ENCODE data around the gene TRIM25. TPM values are rescaled to one million over a fixed set of nuclear protein-coding genes. Genes with fewer than 3 reads are reported as not detected.
A peak's percentile ranks its signal among the peaks of the same experiment; 100 is the strongest.

TRIM25 gene
- polyA plus RNA-seq, 3 donors from 2014 or later = 3.8 to 10.7 (median 4.7) TPM

- H3K27ac Mint-ChIP-seq = peak overlapping the region in 1 of 6 donors; percentile 42
Measured at GRCh38 chr17:56936697-56937322, 23.0 kb upstream of the TRIM25 start.

GRCh38 chr17:56935461-56935860 lies 21.6 kb upstream of the TRIM25 start:
- no peaks in the 10 kb centered on the region for H3K27me3 Mint-ChIP-seq (ENCODE audit: low read depth in 3 of 3)
- peaks cover 24 to 39% (median 29%) of the 10 kb centered on the region in 3 donors for H3K36me3 Mint-ChIP-seq
- H3K4me3 Mint-ChIP-seq = no peak overlapping the region
- H3K4me1 Mint-ChIP-seq = peaks cover 2 to 13% of the 10 kb centered on the region in 2 donors
- no peak overlapping the region for H3K27ac Mint-ChIP-seq
- no peak for DNase-seq
- H3K9me3 Mint-ChIP-seq = no peaks in the 10 kb centered on the region

More at GRCh38 chr17:56936697-56937322, 23.0 kb upstream of the TRIM25 start:
- H3K36me3 Mint-ChIP-seq = peaks cover 30 to 43% (median 35%) of the 10 kb centered on the region in 3 donors
- peaks cover 2 to 13% of the 10 kb centered on the region in 2 donors for H3K4me1 Mint-ChIP-seq
- no peaks in the 10 kb centered on the region for H3K27me3 Mint-ChIP-seq (ENCODE audit: low read depth in 3 of 3)
- H3K9me3 Mint-ChIP-seq = no peaks in the 10 kb centered on the region
- H3K4me3 Mint-ChIP-seq = no peak overlapping the region
- no peak for DNase-seq

- peak; percentile 36 to 62 (median 59) for DNase-seq
- Mint-ChIP-seq H3K27ac (peak overlapping the region in 5 of 6 donors; percentile 4 to 76 (median 51)), H3K4me1 (peaks cover 2 to 13% of the 10 kb centered on the region in 2 donors), H3K36me3 (peaks cover 20 to 33% (median 29%) of the 10 kb centered on the region in 3 donors), H3K27me3 (ENCODE audit: low read depth in 3 of 3) (no peaks in the 10 kb centered on the region), H3K9me3 (no peaks in the 10 kb centered on the region), H3K4me3 (peak overlapping the region in 2 of 5 donors; percentile 29 to 30)
Measured at GRCh38 chr17:56934280-56934679, 20.4 kb upstream of the TRIM25 start.

GRCh38 chr17:56933868-56934267 lies 20.0 kb upstream of the TRIM25 start:
- Mint-ChIP-seq H3K4me1 (peaks cover 2 to 13% of the 10 kb centered on the region in 2 donors), H3K36me3 (peaks cover 20 to 30% (median 29%) of the 10 kb centered on the region in 3 donors), H3K27ac (peak overlapping the region in 4 of 6 donors; percentile 6 to 76 (median 63)), H3K4me3 (peak overlapping the region in 2 of 5 donors; percentile 7 to 30), H3K27me3 (ENCODE audit: low read depth in 3 of 3) (no peaks in the 10 kb centered on the region), H3K9me3 (no peaks in the 10 kb centered on the region)
- DNase-seq = no peak

GRCh38 chr17:56933151-56933745 lies 19.4 kb upstream of the TRIM25 start:
- H3K36me3 Mint-ChIP-seq = peaks cover 14 to 26% (median 23%) of the 10 kb centered on the region in 3 donors
- peaks cover 2 to 13% of the 10 kb centered on the region in 2 donors for H3K4me1 Mint-ChIP-seq
- DNase-seq = no peak
- H3K27ac Mint-ChIP-seq = peak overlapping the region in 2 of 6 donors; percentile 45 to 76
- no peaks in the 10 kb centered on the region for H3K9me3 Mint-ChIP-seq
- no peaks in the 10 kb centered on the region for H3K27me3 Mint-ChIP-seq (ENCODE audit: low read depth in 3 of 3)
- no peak overlapping the region for H3K4me3 Mint-ChIP-seq

- Mint-ChIP-seq H3K4me3 (no peak overlapping the region), H3K4me1 (peaks cover 2 to 13% of the 10 kb centered on the region in 2 donors), H3K27ac (no peak overlapping the region), H3K36me3 (peaks cover 0 to 14% (median 9%) of the 10 kb centered on the region in 3 donors), H3K9me3 (no peaks in the 10 kb centered on the region), H3K27me3 (ENCODE audit: low read depth in 3 of 3) (no peaks in the 10 kb centered on the region)
- no peak for DNase-seq
Measured at GRCh38 chr17:56930739-56931337, 17.0 kb upstream of the TRIM25 start.

- Mint-ChIP-seq H3K9me3 (no peaks in the 10 kb centered on the region), H3K27ac (no peak overlapping the region), H3K4me1 (peaks cover under 1 to 9% of the 10 kb centered on the region in 2 donors), H3K4me3 (no peak overlapping the region), H3K27me3 (ENCODE audit: low read depth in 3 of 3) (no peaks in the 10 kb centered on the region), H3K36me3 (peaks cover 0 to 14% (median 8%) of the 10 kb centered on the region in 3 donors)
- DNase-seq = no peak
Measured at GRCh38 chr17:56929362-56929969, 15.6 kb upstream of the TRIM25 start.

- Mint-ChIP-seq H3K36me3 (peaks cover 0 to 10% (median 2%) of the 10 kb centered on the region in 3 donors), H3K27me3 (ENCODE audit: low read depth in 3 of 3) (peaks cover 0 to 2% (median 0%) of the 10 kb centered on the region in 3 donors), H3K4me3 (no peak overlapping the region), H3K27ac (no peak overlapping the region), H3K4me1 (peaks cover 0 to under 1% of the 10 kb centered on the region in 2 donors), H3K9me3 (no peaks in the 10 kb centered on the region)
- no peak for DNase-seq
Measured at GRCh38 chr17:56928586-56928985, 14.7 kb upstream of the TRIM25 start.

- Mint-ChIP-seq H3K4me3 (no peak overlapping the region), H3K9me3 (no peaks in the 10 kb centered on the region), H3K27ac (no peak overlapping the region), H3K36me3 (peaks cover 0 to 10% (median 2%) of the 10 kb centered on the region in 3 donors), H3K27me3 (ENCODE audit: low read depth in 3 of 3) (peaks cover 0 to 3% (median 0%) of the 10 kb centered on the region in 3 donors), H3K4me1 (no peaks in the 10 kb centered on the region)
- DNase-seq = no peak
Measured at GRCh38 chr17:56926704-56927103, 12.9 kb upstream of the TRIM25 start.

- Mint-ChIP-seq H3K36me3 (peaks cover 0 to 10% (median 2%) of the 10 kb centered on the region in 3 donors), H3K4me1 (no peaks in the 10 kb centered on the region), H3K4me3 (no peak overlapping the region), H3K9me3 (no peaks in the 10 kb centered on the region), H3K27me3 (ENCODE audit: low read depth in 3 of 3) (peaks cover 0 to 3% (median 0%) of the 10 kb centered on the region in 3 donors), H3K27ac (no peak overlapping the region)
- no peak for DNase-seq
Measured at GRCh38 chr17:56926270-56926669, 12.4 kb upstream of the TRIM25 start.

GRCh38 chr17:56925088-56925487 lies 11.2 kb upstream of the TRIM25 start:
- H3K27me3 Mint-ChIP-seq (ENCODE audit: low read depth in 3 of 3) = peaks cover 0 to 3% (median 0%) of the 10 kb centered on the region in 3 donors
- no peaks in the 10 kb centered on the region for H3K4me1 Mint-ChIP-seq
- no peak overlapping the region for H3K27ac Mint-ChIP-seq
- no peak overlapping the region for H3K4me3 Mint-ChIP-seq
- no peaks in the 10 kb centered on the region for H3K9me3 Mint-ChIP-seq
- H3K36me3 Mint-ChIP-seq = peaks cover 0 to 10% (median 0%) of the 10 kb centered on the region in 3 donors
- no peak for DNase-seq

- H3K9me3 Mint-ChIP-seq = peaks cover 0 to 9% (median 0%) of the 10 kb centered on the region in 6 donors
- H3K4me3 Mint-ChIP-seq = no peak overlapping the region
- DNase-seq = no peak
- peaks cover 0 to 4% (median 0%) of the 10 kb centered on the region in 3 donors for H3K36me3 Mint-ChIP-seq
- peaks cover 8% of the 10 kb centered on the region in 2 donors for H3K4me1 Mint-ChIP-seq
- H3K27me3 Mint-ChIP-seq (ENCODE audit: low read depth in 3 of 3) = peaks cover 0 to 5% (median 2%) of the 10 kb centered on the region in 3 donors
- no peak overlapping the region for H3K27ac Mint-ChIP-seq
Measured at GRCh38 chr17:56919717-56920116, 5.9 kb upstream of the TRIM25 start.

GRCh38 chr17:56918916-56919315 lies 5.1 kb upstream of the TRIM25 start:
- Mint-ChIP-seq H3K36me3 (peaks cover 0 to 4% (median 0%) of the 10 kb centered on the region in 3 donors), H3K27me3 (ENCODE audit: low read depth in 3 of 3) (peaks cover 0 to 7% (median 7%) of the 10 kb centered on the region in 3 donors), H3K4me1 (peaks cover 12 to 14% of the 10 kb centered on the region in 2 donors), H3K27ac (no peak overlapping the region), H3K9me3 (peaks cover 0 to 9% (median 0%) of the 10 kb centered on the region in 6 donors), H3K4me3 (no peak overlapping the region)
- no peak for DNase-seq
